ENCODE measurements around the gene FXYD6. TPM values are rescaled to one million over a fixed set of nuclear protein-coding genes. Genes with fewer than 3 reads are reported as not detected.

Gene FXYD6
- total RNA-seq, 2 donors from 2014 or later: 17.5 to 17.8 TPM

DNA sequence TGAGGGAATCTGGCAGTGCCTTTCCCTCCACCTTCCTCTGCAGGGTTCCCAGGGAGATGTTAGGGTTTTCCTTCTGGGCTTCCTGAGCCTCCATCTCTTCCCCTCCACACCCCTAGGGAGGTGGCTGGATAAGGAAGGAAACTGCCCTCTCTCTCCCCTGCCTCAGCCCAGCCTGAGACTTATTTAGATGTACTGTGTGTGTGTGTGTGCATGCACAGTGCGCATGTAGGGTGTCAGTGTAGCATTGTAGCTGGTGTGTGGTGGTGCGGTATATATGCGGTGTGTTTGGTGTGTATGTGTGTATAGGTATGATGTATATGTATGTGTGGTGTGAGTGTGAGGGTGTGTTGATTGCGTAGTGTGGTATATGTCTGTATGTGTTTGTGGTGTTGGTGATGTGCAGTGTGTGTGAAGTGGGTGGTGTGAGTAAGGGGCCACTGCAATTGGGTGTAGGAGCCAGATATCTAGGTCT, 1.5 kb downstream of the FXYD6 start:
- no peaks in the 10 kb centered on the region for H3K4me1 ChIP-seq (ENCODE audit: control insufficient read depth in 1 of 2, low read depth in 2 of 2)
- H3K9me3 ChIP-seq: no peaks in the 10 kb centered on the region
- TF ChIP-seq, protein P1, sequence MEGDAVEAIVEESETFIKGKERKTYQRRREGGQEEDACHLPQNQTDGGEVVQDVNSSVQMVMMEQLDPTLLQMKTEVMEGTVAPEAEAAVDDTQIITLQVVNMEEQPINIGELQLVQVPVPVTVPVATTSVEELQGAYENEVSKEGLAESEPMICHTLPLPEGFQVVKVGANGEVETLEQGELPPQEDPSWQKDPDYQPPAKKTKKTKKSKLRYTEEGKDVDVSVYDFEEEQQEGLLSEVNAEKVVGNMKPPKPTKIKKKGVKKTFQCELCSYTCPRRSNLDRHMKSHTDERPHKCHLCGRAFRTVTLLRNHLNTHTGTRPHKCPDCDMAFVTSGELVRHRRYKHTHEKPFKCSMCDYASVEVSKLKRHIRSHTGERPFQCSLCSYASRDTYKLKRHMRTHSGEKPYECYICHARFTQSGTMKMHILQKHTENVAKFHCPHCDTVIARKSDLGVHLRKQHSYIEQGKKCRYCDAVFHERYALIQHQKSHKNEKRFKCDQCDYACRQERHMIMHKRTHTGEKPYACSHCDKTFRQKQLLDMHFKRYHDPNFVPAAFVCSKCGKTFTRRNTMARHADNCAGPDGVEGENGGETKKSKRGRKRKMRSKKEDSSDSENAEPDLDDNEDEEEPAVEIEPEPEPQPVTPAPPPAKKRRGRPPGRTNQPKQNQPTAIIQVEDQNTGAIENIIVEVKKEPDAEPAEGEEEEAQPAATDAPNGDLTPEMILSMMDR (IDR thresholded peaks at IDR 0.05): no peak
- no peak for DNase-seq (ENCODE audit: low spot score)
- no peak for ATAC-seq (ENCODE audit: insufficient number of reproducible peaks, low FRiP score, low read depth)
- H3K27me3 ChIP-seq (replicated peaks; ENCODE audit: insufficient read depth): no peaks in the 10 kb centered on the region
- no peak overlapping the region for H3K27ac ChIP-seq
- H3K4me3 ChIP-seq: no peak overlapping the region
- H3K36me3 ChIP-seq: no peaks in the 10 kb centered on the region

DNA sequence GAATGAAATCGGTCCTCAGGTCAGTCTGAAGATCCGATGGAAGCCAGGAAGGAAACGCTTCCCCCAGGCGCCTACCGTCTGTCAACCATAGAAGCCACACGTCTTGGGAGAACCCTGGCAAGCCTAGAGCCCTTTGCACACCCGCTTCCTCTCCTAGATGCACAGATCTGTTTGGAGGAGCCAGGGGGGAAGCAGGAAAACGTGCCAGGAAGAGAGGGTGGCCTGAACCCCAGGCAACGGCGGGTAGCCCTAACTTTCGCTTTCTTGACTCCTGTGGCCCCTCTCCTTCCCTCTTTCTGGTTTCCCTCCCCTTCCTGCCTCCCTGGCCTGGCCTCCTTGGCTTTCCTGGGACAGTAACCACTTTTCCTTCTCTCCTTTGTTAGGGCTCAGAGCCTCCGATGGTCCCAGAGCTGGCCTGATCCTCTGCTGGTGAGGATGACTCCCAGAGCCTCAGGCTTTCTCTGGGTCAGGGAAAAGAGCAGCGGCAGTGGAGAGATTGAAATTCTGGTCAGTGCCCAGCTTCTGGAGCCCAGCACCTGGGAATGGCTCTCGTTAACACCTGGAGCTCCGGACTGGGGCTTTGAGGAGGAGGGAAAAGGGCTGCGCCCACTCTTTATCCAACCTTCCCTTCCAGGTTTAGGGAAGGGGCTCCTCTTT, 2.1 kb downstream of the FXYD6 start:
- no peaks in the 10 kb centered on the region for H3K36me3 ChIP-seq
- no peaks in the 10 kb centered on the region for H3K4me1 ChIP-seq (ENCODE audit: control insufficient read depth in 1 of 2, low read depth in 2 of 2)
- H3K27ac ChIP-seq: no peak overlapping the region
- H3K9me3 ChIP-seq: no peaks in the 10 kb centered on the region
- no peak for DNase-seq (ENCODE audit: low spot score)
- no peak for ATAC-seq (ENCODE audit: insufficient number of reproducible peaks, low FRiP score, low read depth)
- peak overlapping the region; percentile 32 for H3K4me3 ChIP-seq
- TF ChIP-seq, protein P1 (IDR thresholded peaks at IDR 0.05): no peak
- no peaks in the 10 kb centered on the region for H3K27me3 ChIP-seq (replicated peaks; ENCODE audit: insufficient read depth)

DNA sequence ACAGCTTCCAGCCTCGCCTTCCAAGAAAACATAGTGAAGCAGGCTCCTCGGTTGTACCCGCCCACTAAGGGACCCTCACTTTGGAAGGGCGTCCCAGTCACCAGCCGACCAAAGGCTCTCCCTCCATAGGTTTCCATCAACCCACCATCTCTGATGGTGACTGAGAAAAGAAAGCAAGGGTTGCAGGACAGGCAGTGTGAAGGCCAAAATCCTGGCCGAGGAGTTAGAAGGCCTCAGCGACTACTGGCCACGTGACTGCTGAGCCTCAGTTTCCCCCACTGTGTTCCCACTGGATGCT, 2.7 kb downstream of the FXYD6 start:
- Histone ChIP-seq H3K27me3 (replicated peaks; ENCODE audit: insufficient read depth) (no peaks in the 10 kb centered on the region), H3K9me3 (no peaks in the 10 kb centered on the region), H3K27ac (no peak overlapping the region), H3K36me3 (no peaks in the 10 kb centered on the region), H3K4me1 (ENCODE audit: control insufficient read depth in 1 of 2, low read depth in 2 of 2) (no peaks in the 10 kb centered on the region), H3K4me3 (no peak overlapping the region)
- ATAC-seq (ENCODE audit: insufficient number of reproducible peaks, low FRiP score, low read depth) (no peak), DNase-seq (ENCODE audit: low spot score) (no peak)
- TF ChIP-seq, protein P1 (IDR thresholded peaks at IDR 0.05): no peak

DNA sequence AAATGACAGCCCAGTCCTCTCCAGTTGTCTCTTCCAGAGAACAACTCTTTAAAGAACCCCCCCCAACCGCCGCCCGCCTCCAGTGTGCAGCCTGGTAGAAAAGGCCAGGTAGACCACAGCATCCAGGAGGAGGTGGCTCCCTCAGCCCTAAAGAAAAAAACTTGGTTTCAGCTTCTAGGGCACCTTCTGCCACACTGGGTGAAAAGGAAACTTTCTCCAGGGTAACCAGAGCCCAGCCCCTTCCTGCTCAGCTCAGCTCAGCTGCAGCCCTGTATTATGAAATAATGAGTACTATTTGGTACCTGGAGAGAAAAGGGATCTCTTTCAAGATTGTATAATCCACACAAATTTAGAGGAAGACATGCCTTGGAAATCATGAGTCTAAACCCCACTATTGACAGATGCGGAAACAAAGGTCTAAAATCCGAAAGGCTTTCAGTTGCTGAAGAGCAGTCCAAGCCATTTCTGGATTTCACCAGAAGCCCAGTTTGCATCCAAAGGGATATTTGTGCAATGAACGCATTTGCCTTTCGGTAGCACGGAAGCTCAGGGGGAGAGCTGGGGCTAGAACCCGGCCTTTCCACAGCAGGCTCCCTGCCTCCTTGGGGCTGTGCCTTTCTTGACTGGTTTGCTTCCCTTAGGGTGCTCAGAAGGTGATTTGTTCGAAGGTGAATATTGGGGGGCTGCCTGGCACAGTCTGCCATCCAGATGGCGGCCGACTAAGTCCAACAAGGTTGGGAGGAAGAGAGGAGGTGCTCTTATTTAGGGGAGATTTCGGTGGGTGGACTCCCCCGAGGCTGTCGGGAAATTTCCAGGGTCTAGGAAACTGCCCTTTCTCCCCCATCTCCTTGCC, 3.3 kb downstream of the FXYD6 start:
- Histone ChIP-seq H3K4me3 (no peak overlapping the region), H3K9me3 (no peaks in the 10 kb centered on the region), H3K27me3 (replicated peaks; ENCODE audit: insufficient read depth) (no peaks in the 10 kb centered on the region), H3K27ac (no peak overlapping the region), H3K4me1 (ENCODE audit: control insufficient read depth in 1 of 2, low read depth in 2 of 2) (no peaks in the 10 kb centered on the region), H3K36me3 (no peaks in the 10 kb centered on the region)
- TF ChIP-seq, protein P1 (IDR thresholded peaks at IDR 0.05): no peak
- no peak for DNase-seq (ENCODE audit: low spot score)
- no peak for ATAC-seq (ENCODE audit: insufficient number of reproducible peaks, low FRiP score, low read depth)

DNA sequence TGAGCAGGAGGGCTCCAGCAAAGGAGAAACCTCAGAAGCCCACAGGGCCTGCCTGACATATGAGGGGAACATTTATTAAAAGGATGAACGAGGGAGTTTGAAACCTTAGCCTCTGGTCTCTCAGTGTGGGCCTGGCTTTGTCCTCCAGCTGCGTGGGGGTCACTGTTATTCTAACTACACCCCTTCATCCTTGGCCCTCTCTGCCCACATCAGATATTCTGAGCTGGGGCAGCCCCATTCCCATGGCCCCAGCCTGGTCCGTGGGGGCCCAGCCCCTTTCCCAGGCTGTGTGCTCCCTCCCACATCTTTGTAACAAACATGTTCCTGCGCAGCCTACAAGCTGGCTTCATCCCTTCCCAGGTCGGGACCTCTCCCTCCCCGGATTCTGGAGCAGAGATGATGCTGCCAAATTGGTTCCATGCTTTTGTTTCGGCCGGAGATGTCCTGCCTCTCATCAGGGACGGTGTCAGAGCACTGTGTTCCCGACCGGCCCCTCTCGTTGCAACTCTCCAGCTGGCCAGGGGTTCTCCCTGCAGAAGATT, 4.0 kb downstream of the FXYD6 start:
- TF ChIP-seq, protein P1 (IDR thresholded peaks at IDR 0.05): no peak
- H3K27ac ChIP-seq: no peak overlapping the region
- H3K36me3 ChIP-seq: no peaks in the 10 kb centered on the region
- H3K4me3 ChIP-seq: no peak overlapping the region
- no peaks in the 10 kb centered on the region for H3K27me3 ChIP-seq (replicated peaks; ENCODE audit: insufficient read depth)
- no peaks in the 10 kb centered on the region for H3K9me3 ChIP-seq
- ATAC-seq (ENCODE audit: insufficient number of reproducible peaks, low FRiP score, low read depth) (no peak), DNase-seq (ENCODE audit: low spot score) (no peak)
- no peaks in the 10 kb centered on the region for H3K4me1 ChIP-seq (ENCODE audit: control insufficient read depth in 1 of 2, low read depth in 2 of 2)

All from thoracic aorta (tissue), 2 donors.